Activated CD8-positive, alpha-beta memory T cell treated with anti-CD3 and anti-CD28 coated beads, Interleukin-2, amount 10 ng/mL, durations not matched to agents 7 days and 5 days (primary cell): ENCODE results near the gene RAB43. TPM values are rescaled to one million over a fixed set of nuclear protein-coding genes. Genes with fewer than 3 reads are reported as not detected.
"Not testable (repeated sequence)": the region's sequence is repeated elsewhere in the genome, so short reads cannot be mapped to it uniquely, and the experiment has no call there.

Experiments used
- ATAC-seq: fragments of 150-1000 bp; cut with Tn5 transposase; one replicate; pipeline ENCODE4 v1.10.0; 2021; ENCODE audit warnings: moderate library complexity
- CTCF ChIA-PET: fragments of 350-600 bp; sonication (Branson Sonifier 250); formaldehyde crosslinking; loops from one replicate; lab custom pipeline; 2021; ENCODE audit warnings: antibody characterized with exemption; lab: Charles Lee
- DNase-seq: peaks from one replicate; pipeline ENCODE4 v3.0.0-alpha.2; 2020
- H3K27ac Mint-ChIP-seq: one replicate; pipeline ENCODE4 v1.8.0; 2021; ENCODE audit warnings: mild to moderate bottlenecking, mixed read lengths
- H3K27me3 Mint-ChIP-seq: one replicate; pipeline ENCODE4 v1.8.0; 2021; ENCODE audit warnings: mixed read lengths
- H3K36me3 Mint-ChIP-seq: one replicate; pipeline ENCODE4 v1.8.0; 2021; ENCODE audit warnings: mild to moderate bottlenecking, mixed read lengths
- H3K4me1 Mint-ChIP-seq: one replicate; pipeline ENCODE4 v1.8.0; 2021; ENCODE audit warnings: mixed read lengths
- H3K4me3 Mint-ChIP-seq: one replicate; pipeline ENCODE4 v1.8.0; 2021; ENCODE audit warnings: mild to moderate bottlenecking, moderate library complexity, mixed read lengths
- H3K9me3 Mint-ChIP-seq: one replicate; pipeline ENCODE4 v1.8.0; 2022; ENCODE audit warnings: low read depth, mixed read lengths
- total RNA-seq, 2 experiments: library from RNA; stranded (reverse); gene quantifications; one replicate each; pipeline ENCODE4 v1.2.3, GENCODE V29; 2021

RAB43 gene
- total RNA-seq, 2 experiments from 2014 or later = 33.7 to 36.1 TPM

DNA sequence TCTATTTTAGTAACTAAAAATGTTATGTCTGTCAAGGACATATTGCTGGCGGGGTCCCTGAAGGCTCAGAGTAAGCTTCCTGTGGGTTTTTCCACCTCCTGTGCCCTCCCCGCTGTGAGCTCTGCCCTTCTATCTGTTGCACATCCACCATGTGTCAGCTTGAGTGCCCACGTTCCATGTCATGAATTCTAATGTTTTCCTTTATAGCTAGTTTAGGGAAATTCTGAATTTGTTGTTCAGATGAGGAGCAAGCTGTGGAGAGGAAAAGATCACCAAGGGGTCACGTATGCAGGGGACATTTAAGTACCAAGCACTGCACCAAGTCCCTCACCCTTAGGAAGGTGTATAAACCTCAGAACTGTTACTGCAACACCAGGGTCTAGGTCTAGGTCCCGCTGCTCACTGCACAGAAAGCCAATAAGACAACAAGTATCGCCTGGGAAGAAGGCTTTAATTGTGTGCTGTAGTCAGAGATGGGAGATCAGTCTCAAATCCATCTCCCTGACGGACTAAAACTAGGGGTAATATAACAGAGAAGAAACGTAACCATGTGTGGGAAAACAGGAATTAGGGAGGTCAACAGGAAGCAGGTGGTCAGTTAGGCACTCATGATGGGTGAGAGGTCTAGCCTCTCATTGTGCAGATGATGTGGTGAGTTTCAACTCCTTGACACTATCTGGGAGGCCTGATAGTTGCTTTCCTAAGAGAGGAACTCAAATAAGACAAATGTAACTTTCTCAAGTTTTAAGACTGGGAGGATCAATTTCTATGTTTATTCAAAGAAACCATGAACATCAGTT is 51.3 kb downstream of the RAB43 start:
- no peaks in the 10 kb centered on the region for H3K36me3 Mint-ChIP-seq
- no peak for DNase-seq
- H3K27ac Mint-ChIP-seq = no peak overlapping the region
- H3K9me3 Mint-ChIP-seq = no peaks in the 10 kb centered on the region
- H3K27me3 Mint-ChIP-seq = peaks cover 15% of the 10 kb centered on the region
- peaks cover 7% of the 10 kb centered on the region for H3K4me1 Mint-ChIP-seq
- ATAC-seq = no peak
- no peak overlapping the region for H3K4me3 Mint-ChIP-seq
- CTCF ChIA-PET = interaction anchor here (0.9 to 6.6 kb wide), 4 partner anchors 17 to 100 kb away, joined by 3 to 70 read pairs (median 7); no protein-coding TSS in a partner anchor

GRCh38 chr3:129069313-129070085 is 52.1 kb downstream of the RAB43 start:
- peaks cover 15% of the 10 kb centered on the region for H3K27me3 Mint-ChIP-seq
- CTCF ChIA-PET = interaction anchor here (0.9 to 6.6 kb wide), 9 partner anchors 9 to 177 kb away, joined by 3 to 70 read pairs (median 7); partner anchors contain the start of gene GP9
- H3K9me3 Mint-ChIP-seq, H3K36me3 Mint-ChIP-seq, ATAC-seq, H3K4me1 Mint-ChIP-seq, H3K27ac Mint-ChIP-seq, DNase-seq, H3K4me3 Mint-ChIP-seq: not testable (repeated sequence)

- CTCF ChIA-PET = interaction anchor here (0.7 to 6.6 kb wide), 11 partner anchors 8 to 191 kb away, joined by 3 to 70 read pairs (median 5); partner anchors contain the start of gene GP9
- peak; percentile 62 for ATAC-seq
- Mint-ChIP-seq H3K36me3 (no peaks in the 10 kb centered on the region), H3K4me3 (peak overlapping the region; percentile 53), H3K27ac (no peak overlapping the region), H3K27me3 (peaks cover 15% of the 10 kb centered on the region), H3K4me1 (peaks cover 7% of the 10 kb centered on the region), H3K9me3 (no peaks in the 10 kb centered on the region)
- DNase-seq = no peak
Observed at GRCh38 chr3:129068291-129068886, 53.2 kb downstream of the RAB43 start.

GRCh38 chr3:129067719-129068118 is 53.9 kb downstream of the RAB43 start:
- not testable (repeated sequence) for H3K36me3 Mint-ChIP-seq, H3K9me3 Mint-ChIP-seq, ATAC-seq, H3K27ac Mint-ChIP-seq, H3K4me1 Mint-ChIP-seq, DNase-seq
- CTCF ChIA-PET = interaction anchor here (1.3 to 6.6 kb wide), 7 partner anchors 14 to 190 kb away, joined by 3 to 70 read pairs (median 7); no protein-coding TSS in a partner anchor
- Mint-ChIP-seq H3K4me3 (peak overlapping the region; percentile 53), H3K27me3 (peaks cover 15% of the 10 kb centered on the region)

DNA sequence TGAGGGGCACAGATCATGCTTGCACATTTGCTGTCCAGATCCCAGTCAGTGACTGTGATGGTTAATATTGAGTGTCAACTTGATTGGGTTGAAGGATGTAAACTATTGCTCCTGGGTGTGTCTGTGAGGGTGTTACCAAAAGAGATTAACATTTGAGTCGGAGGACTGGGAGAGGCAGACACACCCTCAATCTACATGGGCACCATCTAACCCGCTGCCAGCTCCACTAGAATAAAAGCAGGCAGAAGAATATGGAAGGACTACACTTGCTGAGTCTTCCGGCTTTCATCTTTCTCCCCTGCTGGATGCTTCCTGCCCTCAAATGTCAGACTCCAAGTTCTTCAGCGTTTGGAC is 55.9 kb downstream of the RAB43 start:
- Mint-ChIP-seq H3K27ac (no peak overlapping the region), H3K36me3 (no peaks in the 10 kb centered on the region), H3K4me3 (no peak overlapping the region), H3K27me3 (peaks cover 15% of the 10 kb centered on the region), H3K9me3 (no peaks in the 10 kb centered on the region), H3K4me1 (peaks cover 7% of the 10 kb centered on the region)
- CTCF ChIA-PET = interaction anchor here (6.6 kb wide), 1 partner anchor 12 kb away, joined by 70 read pairs; no protein-coding TSS in a partner anchor
- ATAC-seq (no peak), DNase-seq (no peak)

GRCh38 chr3:129065016-129065719 is 56.4 kb downstream of the RAB43 start:
- H3K27ac Mint-ChIP-seq = no peak overlapping the region
- no peaks in the 10 kb centered on the region for H3K36me3 Mint-ChIP-seq
- no peak for DNase-seq
- H3K4me3 Mint-ChIP-seq = no peak overlapping the region
- H3K27me3 Mint-ChIP-seq = peaks cover 13% of the 10 kb centered on the region
- H3K4me1 Mint-ChIP-seq = peaks cover 7% of the 10 kb centered on the region
- CTCF ChIA-PET = interaction anchor here (6.6 kb wide), 1 partner anchor 12 kb away, joined by 70 read pairs; no protein-coding TSS in a partner anchor
- ATAC-seq = no peak
- H3K9me3 Mint-ChIP-seq = no peaks in the 10 kb centered on the region

DNA sequence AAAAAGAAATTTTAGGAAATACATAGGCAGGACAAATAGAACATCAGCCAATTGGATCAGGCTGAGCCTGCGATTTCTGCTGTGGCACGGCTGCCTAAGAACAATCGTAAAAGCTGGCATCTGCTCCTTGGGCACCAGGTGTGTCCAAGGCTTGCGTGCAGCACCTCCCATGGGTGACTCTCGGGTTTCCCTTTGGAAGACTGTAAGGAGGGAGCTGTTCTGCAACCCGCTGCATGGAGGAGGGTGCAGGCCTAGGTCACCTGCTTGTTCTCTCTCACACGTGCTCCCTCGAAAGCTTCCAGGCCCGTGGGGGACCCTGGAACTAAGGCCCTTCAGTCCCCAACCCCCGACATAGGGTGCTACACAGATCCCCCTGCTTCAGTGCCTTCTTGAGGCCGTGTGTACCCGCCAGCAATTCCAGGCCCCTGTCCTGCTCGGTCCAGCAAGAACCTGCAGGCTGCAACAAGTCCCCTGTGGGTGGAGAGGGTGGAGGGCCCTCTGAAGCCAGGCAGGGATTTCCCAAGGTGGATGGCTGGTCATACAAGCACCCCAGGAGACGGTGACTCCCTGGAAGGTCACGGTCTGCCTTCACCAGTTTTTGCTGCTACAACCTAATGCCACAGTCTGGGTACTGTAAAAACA is 57.6 kb downstream of the RAB43 start:
- H3K4me1 Mint-ChIP-seq = peaks cover 7% of the 10 kb centered on the region
- no peak overlapping the region for H3K4me3 Mint-ChIP-seq
- DNase-seq (no peak), ATAC-seq (no peak)
- H3K27me3 Mint-ChIP-seq = peaks cover 11% of the 10 kb centered on the region
- H3K9me3 Mint-ChIP-seq = no peaks in the 10 kb centered on the region
- no peaks in the 10 kb centered on the region for H3K36me3 Mint-ChIP-seq
- H3K27ac Mint-ChIP-seq = no peak overlapping the region
- CTCF ChIA-PET = interaction anchor here (6.6 kb wide), 1 partner anchor 11 kb away, joined by 70 read pairs; no protein-coding TSS in a partner anchor

GRCh38 chr3:129063091-129063640 is 58.4 kb downstream of the RAB43 start:
- Mint-ChIP-seq H3K9me3 (no peaks in the 10 kb centered on the region), H3K27ac (no peak overlapping the region), H3K36me3 (no peaks in the 10 kb centered on the region), H3K4me1 (peaks cover 7% of the 10 kb centered on the region), H3K4me3 (no peak overlapping the region), H3K27me3 (peaks cover 11% of the 10 kb centered on the region)
- DNase-seq (no peak), ATAC-seq (no peak)
- CTCF ChIA-PET = interaction anchor here (1.4 kb wide), 1 partner anchor 10 kb away, joined by 6 read pairs; no protein-coding TSS in a partner anchor

GRCh38 chr3:129061888-129062834 is 59.4 kb downstream of the RAB43 start:
- Mint-ChIP-seq H3K4me3 (no peak overlapping the region), H3K27me3 (peaks cover 9% of the 10 kb centered on the region), H3K27ac (no peak overlapping the region), H3K9me3 (no peaks in the 10 kb centered on the region), H3K36me3 (no peaks in the 10 kb centered on the region), H3K4me1 (no peaks in the 10 kb centered on the region)
- DNase-seq (no peak), ATAC-seq (no peak)
- CTCF ChIA-PET = interaction anchor here (1.4 kb wide), 1 partner anchor 9 kb away, joined by 6 read pairs; no protein-coding TSS in a partner anchor

DNA sequence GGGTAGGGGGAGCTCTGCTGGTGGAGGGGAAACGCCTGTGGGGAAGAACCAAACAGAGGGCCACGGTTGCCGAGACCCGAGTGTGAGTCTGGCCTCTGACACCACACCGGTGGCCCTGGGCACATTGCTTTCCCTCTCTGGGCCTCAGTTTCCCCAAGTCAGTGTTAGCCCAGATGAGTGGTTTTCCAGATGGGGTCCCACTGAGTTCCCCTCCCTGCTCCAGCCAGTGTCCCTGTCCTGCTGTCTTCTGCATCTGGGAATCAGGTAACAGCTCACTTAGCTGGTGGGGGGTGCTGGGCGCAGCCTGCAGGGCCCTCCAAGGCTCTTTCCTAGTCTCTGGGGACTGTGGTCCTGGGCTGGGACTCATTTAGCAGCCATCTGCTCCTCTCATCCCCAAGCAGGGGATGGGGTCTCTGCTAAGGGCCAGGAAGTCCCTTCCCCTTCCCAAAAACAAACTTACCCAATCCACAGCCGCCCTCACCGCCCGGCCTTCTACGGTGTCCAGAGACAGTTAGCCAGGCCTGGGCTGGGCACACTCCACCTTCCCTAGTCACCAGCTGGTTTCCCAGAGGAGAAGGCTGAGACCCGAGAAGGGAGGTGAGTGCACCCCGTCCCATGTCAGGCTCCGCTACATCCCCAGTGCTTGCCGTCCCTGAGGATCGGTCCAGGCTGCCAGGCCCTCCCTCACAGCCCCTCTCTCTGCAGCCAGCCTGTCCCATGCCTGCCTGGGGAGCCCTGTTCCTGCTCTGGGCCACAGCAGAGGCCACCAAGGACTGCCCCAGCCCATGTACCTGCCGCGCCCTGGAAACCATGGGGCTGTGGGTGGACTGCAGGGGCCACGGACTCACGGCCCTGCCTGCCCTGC is 60.3 kb downstream of the RAB43 start:
- Mint-ChIP-seq H3K9me3 (no peaks in the 10 kb centered on the region), H3K27me3 (peaks cover 10% of the 10 kb centered on the region), H3K4me1 (no peaks in the 10 kb centered on the region), H3K4me3 (no peak overlapping the region), H3K36me3 (no peaks in the 10 kb centered on the region), H3K27ac (no peak overlapping the region)
- DNase-seq (no peak), ATAC-seq (no peak)
- CTCF ChIA-PET = interaction anchor here (1.9 kb wide), 1 partner anchor 8 kb away, joined by 5 read pairs; no protein-coding TSS in a partner anchor
